HG02759 (cell line): ENCODE measurements around the gene BAG1.

Experiments
- ATAC-seq: cut with Tn5 transposase; IDR thresholded peaks from one replicate; pipeline ENCODE4 v1.9.1; 2021; ENCODE audit warnings: mild to moderate bottlenecking, moderate library complexity; ENCODE audit not compliant: unreplicated experiment

The BAG1 gene

GRCh38 chr9:33277484-33277883 is 13.0 kb upstream of the BAG1 start:
- no peak for ATAC-seq

GRCh38 chr9:33273972-33274328 is 9.4 kb upstream of the BAG1 start:
- ATAC-seq: no peak

- no peak for ATAC-seq
These were observed 8.9 kb upstream of the BAG1 start for GRCh38 chr9:33273266-33273971.

- ATAC-seq: no peak
These were observed 7.6 kb upstream of the BAG1 start for GRCh38 chr9:33272061-33272460.

- ATAC-seq: no peak
These were observed 5.6 kb upstream of the BAG1 start for GRCh38 chr9:33270146-33270545.

- ATAC-seq: no peak
These were observed 2.8 kb upstream of the BAG1 start for GRCh38 chr9:33267151-33267767.

GRCh38 chr9:33265211-33265865 is 830 bp upstream of the BAG1 start:
- no peak for ATAC-seq

GRCh38 chr9:33264003-33264472 is 470 bp downstream of the BAG1 start:
- peak; percentile 35 for ATAC-seq

GRCh38 chr9:33263131-33264002 is 1.1 kb downstream of the BAG1 start:
- ATAC-seq: no peak

- no peak for ATAC-seq
These were observed 4.1 kb downstream of the BAG1 start for GRCh38 chr9:33260372-33260771.

GRCh38 chr9:33257276-33257675 is 7.2 kb downstream of the BAG1 start:
- no peak for ATAC-seq

- ATAC-seq: no peak
These were observed 8.3 kb downstream of the BAG1 start for GRCh38 chr9:33256236-33256635.

GRCh38 chr9:33255471-33255870 is 9.0 kb downstream of the BAG1 start:
- ATAC-seq: no peak

GRCh38 chr9:33255014-33255413 is 9.5 kb downstream of the BAG1 start:
- ATAC-seq: no peak

- ATAC-seq: no peak
These were observed 10.3 kb downstream of the BAG1 start for GRCh38 chr9:33254211-33254610.

- ATAC-seq: no peak
These were observed 14.0 kb downstream of the BAG1 start for GRCh38 chr9:33250458-33250995.

GRCh38 chr9:33249983-33250382 is 14.5 kb downstream of the BAG1 start:
- ATAC-seq: no peak

GRCh38 chr9:33249087-33249658 is 15.3 kb downstream of the BAG1 start:
- ATAC-seq: peak; percentile 61

- ATAC-seq: peak; percentile 11
These were observed 15.9 kb downstream of the BAG1 start for GRCh38 chr9:33248606-33249005.

- no peak for ATAC-seq
These were observed 18.1 kb downstream of the BAG1 start for GRCh38 chr9:33246269-33246860.
